AG04449 (cell line): Measurements from ENCODE around the gene KCNMA1.

ENCODE experiments used
- CTCF ChIA-PET: fragments of 350-600 bp; formaldehyde crosslinking; extraction: SDS; loops from one replicate; lab custom pipeline; 2021; ENCODE audit warnings: antibody characterized with exemption; lab: Yijun Ruan, JAX
- POLR2A ChIA-PET: fragments of 400-600, 350-600 bp; formaldehyde crosslinking; extraction: SDS; loops from one replicate; lab custom pipeline; 2020; ENCODE audit warnings: antibody characterized with exemption, inconsistent platforms; lab: Yijun Ruan, JAX
- DNase-seq: peaks from one replicate; pipeline ENCODE4 v3.0.0-alpha.2; 2010; ENCODE audit warnings: low read depth, low spot score
- H3K4me3 ChIP-seq: 2 replicates; pipeline ENCODE4 v1.5.1; 2011; ENCODE audit warnings: low read depth, mild to moderate bottlenecking, control low read depth, low read length
- CTCF ChIP-seq: IDR thresholded peaks from one replicate; pipeline ENCODE4 v1.5.1; 2011; ENCODE audit warnings: mild to moderate bottlenecking, moderate library complexity, low read length, control low read depth, inconsistent platforms; ENCODE audit not compliant: insufficient read depth; ENCODE audit errors: missing control alignments

KCNMA1 gene

GRCh38 chr10:76874176-76874575, 763.4 kb downstream of the KCNMA1 start:
- POLR2A ChIA-PET: no interaction called here
- DNase-seq: no peak
- no peak overlapping the region for H3K4me3 ChIP-seq
- no peak for TF ChIP-seq CTCF
- CTCF ChIA-PET: no interaction called here

- TF ChIP-seq CTCF: no peak
- no peak overlapping the region for H3K4me3 ChIP-seq
- ChIA-PET POLR2A (no interaction called here), CTCF (no interaction called here)
- no peak for DNase-seq
These were observed 765.8 kb downstream of the KCNMA1 start for GRCh38 chr10:76871697-76872295.

- CTCF ChIA-PET: no interaction called here
These were observed 767.7 kb downstream of the KCNMA1 start for GRCh38 chr10:76869931-76870330.

GRCh38 chr10:76868098-76868977, 769.3 kb downstream of the KCNMA1 start:
- H3K4me3 ChIP-seq: no peak overlapping the region
- peak; percentile 23 for DNase-seq
- TF ChIP-seq CTCF: no peak
- CTCF ChIA-PET: no interaction called here
- POLR2A ChIA-PET: no interaction called here

More at GRCh38 chr10:76869931-76870330, 767.7 kb downstream of the KCNMA1 start:
- H3K4me3 ChIP-seq: no peak overlapping the region
- POLR2A ChIA-PET: no interaction called here
- no peak for TF ChIP-seq CTCF
- DNase-seq: no peak

GRCh38 chr10:76866841-76867586, 770.6 kb downstream of the KCNMA1 start:
- DNase-seq: no peak
- TF ChIP-seq CTCF: no peak
- ChIA-PET POLR2A (no interaction called here), CTCF (no interaction called here)
- H3K4me3 ChIP-seq: no peak overlapping the region

GRCh38 chr10:76864922-76865321, 772.7 kb downstream of the KCNMA1 start:
- no peak for DNase-seq
- ChIA-PET POLR2A (no interaction called here), CTCF (no interaction called here)
- no peak overlapping the region for H3K4me3 ChIP-seq
- TF ChIP-seq CTCF: no peak
